CD4-positive, alpha-beta T cell treated with Interleukin-17A for 1 hour (primary cell): ENCODE measurements around the gene KCNA10.

ENCODE experiments used
- DNase-seq: peaks from one replicate; pipeline ENCODE4 v3.0.0-alpha.2; 2020

KCNA10 gene

DNA sequence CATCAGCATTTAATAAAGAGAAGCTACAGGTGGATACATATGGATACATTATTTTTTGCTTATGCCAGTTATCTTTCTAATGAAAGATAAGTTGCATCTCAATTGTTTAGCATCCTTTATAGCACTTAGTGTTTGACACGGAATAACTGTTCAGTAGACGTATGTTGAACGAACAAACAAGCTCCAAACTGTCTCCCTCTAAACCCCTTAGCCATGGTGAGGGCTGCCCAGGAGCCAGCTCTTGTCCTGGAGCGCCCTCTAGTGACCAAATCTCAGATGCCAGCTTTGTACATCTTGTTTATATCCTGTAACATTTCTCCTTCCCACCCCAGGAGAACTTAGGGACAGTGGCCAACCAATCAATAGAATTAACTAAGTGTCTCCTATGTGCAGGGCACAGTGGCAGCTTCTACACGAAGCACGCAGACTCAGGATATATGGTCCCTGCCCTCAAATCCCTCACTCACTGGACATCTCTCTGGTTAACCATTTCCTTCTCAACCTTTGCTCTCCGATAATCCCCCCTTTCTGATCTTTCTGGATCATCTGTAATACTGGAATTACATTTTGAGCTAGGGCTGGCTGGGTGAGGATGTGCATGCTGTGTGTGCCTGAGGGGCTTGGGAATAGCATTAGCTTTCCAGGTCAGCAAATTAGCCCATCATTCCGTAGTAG lies 22.9 kb downstream of the KCNA10 start:
- DNase-seq: peak; percentile 77

GRCh38 chr1:110494522-110495406 lies 24.2 kb downstream of the KCNA10 start:
- DNase-seq: no peak

- no peak for DNase-seq
Observed at GRCh38 chr1:110494036-110494435, 24.9 kb downstream of the KCNA10 start.

DNA sequence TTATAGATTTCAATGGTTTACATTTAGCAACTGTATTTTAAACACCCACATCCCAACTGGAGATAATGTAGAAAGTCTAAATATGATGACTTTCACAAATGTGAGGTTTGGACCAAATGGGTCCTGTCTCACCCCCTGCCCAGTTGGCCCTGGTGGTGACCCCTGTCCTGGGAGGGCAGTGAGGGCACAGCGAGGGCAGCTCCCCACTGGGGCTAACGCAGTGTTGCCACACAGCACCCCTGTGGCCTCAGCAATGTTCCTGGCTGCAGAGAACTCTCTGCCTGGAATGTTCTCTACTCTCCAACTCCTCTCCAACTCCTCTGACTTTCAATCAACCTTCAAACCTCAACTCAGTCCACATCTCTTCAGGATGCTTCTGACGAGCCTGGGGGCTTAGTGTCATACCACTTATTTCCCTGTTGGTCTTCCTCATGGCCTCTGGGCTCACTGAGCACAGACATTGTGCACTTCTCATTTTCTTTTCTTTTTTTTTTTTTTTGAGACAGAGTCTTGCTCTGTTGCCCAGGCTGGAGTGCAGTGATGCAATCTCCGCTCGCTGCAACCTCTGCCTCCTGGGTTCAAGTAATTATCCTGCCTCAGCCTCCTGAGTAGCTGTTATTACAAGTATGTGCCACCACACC lies 25.8 kb downstream of the KCNA10 start:
- no peak for DNase-seq

- no peak for DNase-seq
Observed at GRCh38 chr1:110492573-110492972, 26.4 kb downstream of the KCNA10 start.

DNA sequence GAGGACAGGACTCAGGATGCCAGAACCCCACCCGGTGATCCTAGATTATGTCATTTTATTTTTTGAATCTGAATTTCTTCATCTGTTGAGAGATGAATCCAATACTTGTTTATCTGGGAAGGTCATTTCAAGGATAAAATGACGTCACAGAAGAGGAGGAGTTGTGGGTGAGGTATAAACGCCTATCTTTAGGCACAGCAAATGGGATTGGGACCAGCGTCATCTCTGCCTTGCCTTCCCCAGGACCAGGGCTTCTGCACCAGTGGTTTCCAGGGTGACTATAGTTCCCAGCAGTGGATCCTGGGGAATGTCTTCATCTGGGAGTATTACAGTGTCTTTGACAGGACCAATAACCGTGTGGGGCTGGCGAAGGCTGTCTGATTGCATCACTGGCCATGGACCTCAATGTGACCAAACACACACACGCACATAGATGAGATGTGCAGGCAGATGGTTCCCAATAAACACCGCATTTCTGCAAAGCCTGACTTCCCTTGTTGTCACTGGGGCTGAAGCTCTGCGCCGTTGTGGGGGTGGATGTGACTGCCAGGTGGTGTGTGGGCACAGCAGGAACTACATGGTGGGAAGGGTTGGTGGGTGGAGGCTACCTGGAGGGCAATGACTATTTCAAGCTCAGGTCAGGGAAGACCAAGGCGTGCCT lies 28.1 kb downstream of the KCNA10 start:
- DNase-seq: no peak

DNA sequence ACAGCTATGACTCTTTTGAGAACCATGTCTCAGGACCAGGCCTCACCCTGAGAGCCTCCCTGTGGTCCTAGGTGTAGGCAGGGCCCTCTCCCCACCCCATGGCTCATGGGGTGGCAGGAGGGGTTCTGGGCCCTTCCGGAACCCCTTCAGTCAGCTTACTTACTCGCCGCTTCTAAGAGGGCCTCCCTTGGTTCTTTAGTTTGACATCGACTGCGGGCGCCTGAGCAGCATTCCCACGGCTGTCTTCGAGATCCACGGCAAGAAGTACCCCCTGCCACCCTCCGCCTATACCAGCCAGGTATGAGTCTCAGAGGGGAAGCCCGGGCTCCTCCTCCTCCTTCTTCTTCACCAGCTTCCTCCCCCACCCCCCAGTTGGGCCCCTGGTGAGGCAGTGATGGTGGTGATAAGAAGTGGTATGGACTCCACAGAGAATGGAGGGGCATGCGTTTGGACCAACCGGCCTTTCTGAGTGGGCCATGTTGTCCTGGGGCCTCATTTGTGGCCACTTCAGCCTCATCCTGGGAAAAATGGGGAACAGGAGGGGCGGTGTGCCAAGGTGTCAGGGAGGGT lies 28.9 kb downstream of the KCNA10 start:
- DNase-seq: no peak

DNA sequence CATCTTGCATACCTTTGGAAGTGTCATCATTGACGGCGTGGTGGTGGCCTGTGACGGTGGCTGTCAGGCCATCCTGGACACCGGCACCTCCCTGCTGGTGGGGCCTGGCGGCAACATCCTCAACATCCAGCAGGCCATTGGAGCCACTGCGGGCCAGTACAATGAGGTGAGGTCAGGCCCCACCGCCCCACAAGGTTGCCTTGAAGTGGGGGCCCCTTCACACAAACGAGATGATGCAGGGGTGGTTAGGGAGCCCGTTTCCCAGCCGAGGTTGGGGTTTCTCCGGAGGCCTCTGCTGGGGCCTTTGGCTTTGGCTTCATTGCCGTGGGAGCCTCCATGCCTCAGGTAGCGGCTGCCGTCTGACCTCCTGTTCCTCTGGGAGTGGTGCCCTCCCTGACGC lies 29.6 kb downstream of the KCNA10 start:
- DNase-seq: no peak

GRCh38 chr1:110488867-110489266 lies 30.1 kb downstream of the KCNA10 start:
- no peak for DNase-seq

- no peak for DNase-seq
Observed at GRCh38 chr1:110488161-110488560, 30.8 kb downstream of the KCNA10 start.

- no peak for DNase-seq
Observed at GRCh38 chr1:110487726-110488125, 31.2 kb downstream of the KCNA10 start.

- no peak for DNase-seq
Observed at GRCh38 chr1:110485725-110486124, 33.2 kb downstream of the KCNA10 start.

DNA sequence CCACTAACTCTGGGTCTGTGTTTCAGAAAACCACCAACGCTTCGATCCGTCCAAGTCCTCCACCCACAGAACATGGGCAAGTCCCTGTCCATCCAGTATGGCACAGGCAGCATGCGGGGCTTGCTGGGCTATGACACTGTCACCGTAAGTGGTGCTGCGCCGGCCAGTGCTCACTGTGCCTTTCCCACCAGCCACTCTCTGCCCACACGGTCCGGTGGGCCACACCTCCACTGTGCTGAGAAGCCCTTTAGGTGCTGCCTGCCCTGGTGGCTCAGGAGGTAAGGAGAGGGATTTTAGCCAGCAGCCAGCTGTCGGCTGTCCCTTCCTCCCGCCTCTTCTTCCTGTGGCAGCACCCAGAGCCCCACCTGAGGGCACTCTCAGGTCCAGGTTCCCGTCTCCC lies 34.2 kb downstream of the KCNA10 start:
- no peak for DNase-seq

DNA sequence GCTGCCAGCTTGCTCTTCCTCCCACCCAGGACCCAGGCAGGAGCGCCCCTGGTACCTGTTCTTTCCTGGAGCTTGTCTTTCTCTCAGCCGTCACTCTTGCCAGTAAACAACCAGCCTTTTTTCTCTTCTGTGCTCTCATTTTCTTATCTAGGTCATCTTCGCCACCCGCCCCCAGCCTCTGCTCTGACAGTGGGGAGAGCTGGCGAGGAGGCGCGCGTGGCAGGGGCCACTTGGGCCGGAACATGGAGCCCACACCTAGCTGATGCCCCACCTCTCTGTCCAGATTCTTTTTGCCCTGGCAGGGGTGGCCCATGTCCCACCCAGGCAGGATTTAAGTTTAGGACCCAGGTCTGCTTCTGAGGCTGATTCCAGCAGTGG lies 35.7 kb downstream of the KCNA10 start:
- DNase-seq: no peak

GRCh38 chr1:110482662-110483307 lies 36.2 kb downstream of the KCNA10 start:
- no peak for DNase-seq

GRCh38 chr1:110481968-110482623 lies 36.9 kb downstream of the KCNA10 start:
- no peak for DNase-seq

DNA sequence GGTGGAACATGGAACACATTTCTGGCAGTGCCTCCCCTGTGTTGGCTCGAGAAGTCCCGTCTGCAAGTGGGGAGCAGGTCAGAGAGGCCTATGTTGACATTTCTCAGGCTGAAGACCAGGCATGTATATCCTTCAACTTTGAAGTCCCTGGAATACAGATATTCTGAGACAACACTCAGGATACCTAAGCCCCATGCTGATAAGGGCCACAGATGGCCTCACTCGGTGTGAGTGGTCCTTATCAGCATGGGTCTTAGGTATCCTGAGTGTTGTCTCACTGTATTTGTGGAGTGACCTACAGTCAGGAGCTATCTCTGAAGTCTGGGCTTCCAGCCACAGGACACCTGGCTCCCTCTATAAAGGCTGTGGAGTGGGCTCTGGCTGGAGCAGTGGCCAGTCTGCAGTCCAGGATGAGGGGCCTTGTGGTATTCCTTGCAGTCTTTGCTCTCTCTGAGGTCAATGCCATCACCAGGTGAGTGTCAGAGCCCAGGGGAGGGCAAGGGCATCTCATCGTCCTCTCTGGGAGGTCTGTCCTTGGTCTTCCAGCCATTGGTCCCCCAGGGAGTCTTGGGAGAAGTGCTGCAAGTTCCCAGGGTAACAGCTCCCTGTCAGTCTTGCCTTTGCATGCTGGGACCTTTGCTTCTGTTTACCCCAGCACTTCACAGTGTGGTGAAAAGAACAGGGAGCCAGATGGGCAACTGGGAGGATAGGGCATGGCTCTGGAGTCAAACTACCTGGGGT lies 38.4 kb downstream of the KCNA10 start:
- DNase-seq: no peak

DNA sequence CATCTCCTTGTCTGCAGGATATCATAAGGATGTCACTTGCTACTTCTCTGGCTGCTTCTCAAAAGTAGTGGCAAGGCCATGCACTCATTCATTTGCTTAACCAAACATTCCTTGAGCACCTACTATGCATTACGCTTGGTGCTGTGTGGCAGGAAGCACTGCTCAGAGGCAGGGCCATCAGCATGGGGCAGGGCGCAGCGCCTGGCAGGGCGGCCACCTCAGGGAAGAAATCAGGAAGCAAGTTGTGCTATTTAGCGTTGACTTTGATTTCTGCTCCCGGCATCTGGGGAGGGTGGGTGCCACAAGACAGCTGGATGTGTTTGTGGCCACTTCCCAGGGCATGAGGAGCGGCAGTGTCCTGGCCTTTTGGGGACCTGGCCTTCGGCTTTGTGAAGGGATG lies 40.1 kb downstream of the KCNA10 start:
- DNase-seq: no peak

DNA sequence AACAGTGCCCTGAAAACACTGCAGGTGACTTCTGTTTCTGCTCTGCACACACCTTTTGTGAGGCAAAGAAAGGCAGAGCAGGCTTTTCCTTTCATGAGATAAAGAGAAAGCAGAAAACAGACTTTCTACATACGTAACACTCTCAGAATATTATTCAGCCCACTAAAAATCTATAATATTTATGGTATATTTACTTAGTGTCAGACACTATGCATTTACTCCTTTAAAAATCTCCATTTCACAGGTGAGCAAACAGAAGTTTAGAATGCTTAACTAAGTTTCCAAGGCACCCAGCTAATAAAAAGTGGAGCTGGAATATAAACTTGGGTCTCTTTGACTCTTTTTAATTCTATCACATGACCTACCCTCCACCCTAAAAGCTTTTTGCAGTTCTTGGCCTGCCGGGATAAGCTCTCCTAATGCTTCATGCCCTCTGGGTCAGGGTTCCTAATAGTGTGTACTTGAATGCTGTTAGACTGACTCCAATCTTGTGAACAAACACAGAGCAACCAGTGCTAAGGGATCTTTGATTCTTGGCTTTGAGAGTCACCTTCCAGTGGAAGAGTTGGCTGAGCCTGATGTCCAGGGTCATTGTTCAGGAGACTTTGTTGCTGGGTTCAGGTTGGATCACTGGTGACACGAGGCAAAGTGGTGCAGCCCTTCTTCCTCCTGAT lies 40.9 kb downstream of the KCNA10 start:
- DNase-seq: no peak

GRCh38 chr1:110477445-110477957 lies 41.5 kb downstream of the KCNA10 start:
- no peak for DNase-seq
